Gastrocnemius medialis (tissue), 4 donors: Measurements from ENCODE around the gene CALN1. TPM values are rescaled to one million over a fixed set of nuclear protein-coding genes. Genes with fewer than 3 reads are reported as not detected.

Experiments used
- ATAC-seq, 2 donors: fragments of 150-250 bp; one replicate each; pipeline ENCODE4 v1.9.1; 2016
- DNase-seq, 2 donors: peaks; one replicate each; pipeline ENCODE4 v3.0.0-alpha.2; 2019
- H3K27ac ChIP-seq, 4 donors: fragments of 200-600 bp; sonication (generic); 1 replicate in 1 of 4; 2 replicates in 3 of 4; pipeline ENCODE4 v1.5.1; 2016 to 2018; ENCODE audit warnings: mild to moderate bottlenecking in 2 of 4, moderate library complexity in 1 of 4
- H3K27me3 ChIP-seq, 3 donors: fragments of 200-600 bp; sonication (generic) in 2 of 3; 1 replicate in 1 of 3; 2 replicates in 2 of 3; pipeline versions ENCODE4 v1.5.1 to v1.6.0; 2016 to 2019; ENCODE audit warnings: mild to moderate bottlenecking in 1 of 3, moderate library complexity in 1 of 3
- H3K36me3 ChIP-seq, 2 donors: fragments of 200-600 bp; sonication (generic) in 1 of 2; one replicate each; pipeline ENCODE4 v1.5.1; 2017 to 2018
- H3K4me1 ChIP-seq, 2 donors: fragments of 200-600 bp; sonication (generic) in 1 of 2; one replicate each; pipeline ENCODE4 v1.5.1; 2016 to 2017; ENCODE audit warnings: mild to moderate bottlenecking in 2 of 2
- H3K4me3 ChIP-seq, 4 donors: fragments of 200-600 bp; sonication (generic) in 3 of 4; 1 replicate in 1 of 4; 2 replicates in 3 of 4; pipeline ENCODE4 v1.5.1; 2016 to 2019; ENCODE audit warnings: mild to moderate bottlenecking in 2 of 4
- H3K9me3 ChIP-seq, 3 donors: fragments of 200-600 bp; sonication (generic) in 2 of 3; 1 replicate in 1 of 3; 2 replicates in 2 of 3; pipeline ENCODE4 v1.5.1; 2016 to 2019
- POLR2A ChIP-seq, 2 donors: fragments of 450-650 bp; IDR thresholded peaks; one replicate each; pipeline ENCODE4 v1.6.1; 2017; ENCODE audit warnings: antibody characterized with exemption in 2 of 2, mild to moderate bottlenecking in 2 of 2, moderate library complexity in 2 of 2
- in situ Hi-C, 4 donors: fragments of 200-750 bp; cut with MboI; loops; one replicate each; pipeline versions ENCODE4 v1.15.0 to v1.8.0; 2017; ENCODE audit warnings: low sequenced_read_pairs in 4 of 4
- intact Hi-C: fragments of 100-400 bp; cut with DNase I; formaldehyde crosslinking; loops from one replicate; pipeline ENCODE4 v1.15.1; 2023; ENCODE audit warnings: low total_unique reads
- total RNA-seq, 4 donors: library from RNA; depleted of rRNA; stranded (reverse); fragments of >200 nt; gene quantifications; one replicate each; pipeline versions ENCODE4 v1.1.0 to v1.2.3, GENCODE V29; 2016
- TF ChIP-seq, protein P1 (sequence below), 5 experiments: fragments of 450-650 bp in 3 of 5; fragments of 200-600 bp in 2 of 5; sonication (generic) in 2 of 5; IDR thresholded peaks in 4 of 5; conservative IDR thresholded peaks in 1 of 5; 1 replicate in 4 of 5; 2 replicates in 1 of 5; pipeline ENCODE4 v1.5.1; 2016 to 2019; ENCODE audit warnings: antibody characterized with exemption in 5 of 5, mild to moderate bottlenecking in 3 of 5, moderate library complexity in 3 of 5

CALN1 gene
- total RNA-seq, 4 donors from 2014 or later: not detected

DNA sequence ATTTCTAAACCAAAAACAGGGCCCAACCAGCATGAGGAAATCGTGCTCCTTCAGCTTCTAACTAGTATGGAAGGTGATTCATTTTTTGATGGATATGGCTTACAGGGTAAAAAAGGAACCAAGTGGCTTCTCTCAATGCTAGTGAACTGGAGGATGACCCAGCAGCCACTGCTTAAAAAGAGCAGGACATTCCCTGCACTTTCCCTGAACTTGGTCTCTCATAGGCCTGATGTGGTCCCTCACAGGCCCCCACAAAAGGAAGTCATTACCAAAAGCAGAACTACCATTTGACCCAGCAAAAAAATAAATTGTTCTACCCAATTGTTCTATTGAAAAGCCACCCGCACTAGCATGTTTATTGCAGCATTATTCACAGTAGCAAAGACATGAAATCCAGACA lies 188.8 kb downstream of the CALN1 start:
- Histone ChIP-seq H3K36me3 (no peaks in the 10 kb centered on the region), H3K27me3 (no peaks in the 10 kb centered on the region), H3K27ac (no peak overlapping the region), H3K4me3 (no peak overlapping the region), H3K9me3 (no peaks in the 10 kb centered on the region), H3K4me1 (no peaks in the 10 kb centered on the region)
- TF ChIP-seq POLR2A (IDR thresholded peaks at IDR 0.05): no peak
- TF ChIP-seq, protein P1, sequence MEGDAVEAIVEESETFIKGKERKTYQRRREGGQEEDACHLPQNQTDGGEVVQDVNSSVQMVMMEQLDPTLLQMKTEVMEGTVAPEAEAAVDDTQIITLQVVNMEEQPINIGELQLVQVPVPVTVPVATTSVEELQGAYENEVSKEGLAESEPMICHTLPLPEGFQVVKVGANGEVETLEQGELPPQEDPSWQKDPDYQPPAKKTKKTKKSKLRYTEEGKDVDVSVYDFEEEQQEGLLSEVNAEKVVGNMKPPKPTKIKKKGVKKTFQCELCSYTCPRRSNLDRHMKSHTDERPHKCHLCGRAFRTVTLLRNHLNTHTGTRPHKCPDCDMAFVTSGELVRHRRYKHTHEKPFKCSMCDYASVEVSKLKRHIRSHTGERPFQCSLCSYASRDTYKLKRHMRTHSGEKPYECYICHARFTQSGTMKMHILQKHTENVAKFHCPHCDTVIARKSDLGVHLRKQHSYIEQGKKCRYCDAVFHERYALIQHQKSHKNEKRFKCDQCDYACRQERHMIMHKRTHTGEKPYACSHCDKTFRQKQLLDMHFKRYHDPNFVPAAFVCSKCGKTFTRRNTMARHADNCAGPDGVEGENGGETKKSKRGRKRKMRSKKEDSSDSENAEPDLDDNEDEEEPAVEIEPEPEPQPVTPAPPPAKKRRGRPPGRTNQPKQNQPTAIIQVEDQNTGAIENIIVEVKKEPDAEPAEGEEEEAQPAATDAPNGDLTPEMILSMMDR (IDR thresholded peaks at IDR 0.05 in 4 of 5, conservative IDR thresholded peaks at IDR 0.05 in 1 of 5): no peak
- DNase-seq: no peak
- no peak for ATAC-seq
- in situ Hi-C loops: no loop called here
- intact Hi-C loops: no loop called here

DNA sequence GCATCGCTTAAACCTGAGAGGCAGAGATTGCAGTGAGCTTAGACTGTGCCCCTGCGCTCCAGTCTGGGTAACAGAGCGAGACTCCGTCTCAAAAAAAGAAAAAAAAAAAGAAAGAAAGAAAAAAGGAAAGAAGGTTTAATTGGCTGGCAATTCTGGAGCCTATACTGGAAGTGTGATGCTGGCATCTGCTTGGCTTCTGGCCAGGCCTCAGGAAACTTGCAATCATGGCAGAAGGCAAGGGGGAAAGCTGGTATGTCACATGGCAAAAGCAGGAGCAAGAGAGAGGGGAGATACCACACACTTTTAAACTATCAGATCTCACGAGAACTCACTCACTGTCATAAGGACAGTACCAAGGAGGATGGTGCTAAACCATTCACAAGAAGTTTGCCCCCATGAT lies 190.0 kb downstream of the CALN1 start:
- in situ Hi-C loops (no loop called here), intact Hi-C loops (no loop called here)
- no peak for ATAC-seq
- Histone ChIP-seq H3K9me3 (no peaks in the 10 kb centered on the region), H3K4me3 (no peak overlapping the region), H3K4me1 (no peaks in the 10 kb centered on the region), H3K36me3 (no peaks in the 10 kb centered on the region), H3K27me3 (no peaks in the 10 kb centered on the region), H3K27ac (no peak overlapping the region)
- no peak for TF ChIP-seq POLR2A (IDR thresholded peaks at IDR 0.05)
- TF ChIP-seq, protein P1 (IDR thresholded peaks at IDR 0.05 in 4 of 5, conservative IDR thresholded peaks at IDR 0.05 in 1 of 5): no peak
- no peak for DNase-seq

DNA sequence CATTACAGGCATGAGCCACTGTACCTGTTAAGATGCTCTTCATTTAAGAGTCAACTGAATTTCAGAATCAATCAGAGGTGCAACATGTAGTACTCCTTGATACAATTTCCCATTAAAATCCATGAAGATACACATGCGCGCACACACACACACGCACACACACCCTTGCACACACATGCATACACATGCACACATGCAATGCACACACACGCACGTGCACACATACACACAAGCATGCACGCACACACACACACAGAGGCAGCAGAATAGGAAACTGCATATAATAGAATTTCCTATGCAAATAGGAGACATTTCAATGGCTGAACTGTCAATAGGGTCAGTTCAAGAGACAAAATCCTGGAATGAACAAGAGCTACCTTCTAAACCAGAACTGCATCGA lies 192.6 kb downstream of the CALN1 start:
- TF ChIP-seq, protein P1 (IDR thresholded peaks at IDR 0.05 in 4 of 5, conservative IDR thresholded peaks at IDR 0.05 in 1 of 5): no peak
- TF ChIP-seq POLR2A (IDR thresholded peaks at IDR 0.05): no peak
- intact Hi-C loops: no loop called here

DNA sequence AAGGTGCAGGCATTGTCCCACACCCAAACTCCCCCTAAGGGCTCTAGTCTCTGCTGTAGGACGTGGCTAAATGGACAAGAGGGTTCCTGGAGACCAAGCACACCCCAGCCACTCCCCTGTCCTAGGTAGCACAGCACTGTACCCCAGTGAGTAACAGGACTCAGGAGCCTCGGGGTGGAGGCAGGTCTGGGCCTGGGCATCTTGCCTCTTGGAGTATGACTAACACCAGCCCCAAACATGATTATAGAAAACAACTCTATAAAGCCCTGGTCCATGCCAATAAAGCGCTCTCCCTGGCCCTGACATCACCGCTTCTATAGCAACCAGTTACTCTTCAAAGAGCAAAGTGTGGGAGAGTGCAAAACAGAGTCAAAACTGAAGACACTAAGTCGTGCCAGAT lies 195.0 kb downstream of the CALN1 start:
- intact Hi-C loops: no loop called here
- ATAC-seq: no peak

More for the DNA sequence above, 192.6 kb downstream of the CALN1 start:
- no peak overlapping the region for H3K27ac ChIP-seq
- ATAC-seq: no peak
- no peaks in the 10 kb centered on the region for H3K27me3 ChIP-seq
- no peak for DNase-seq
- in situ Hi-C loops: no loop called here
- H3K4me1 ChIP-seq: no peaks in the 10 kb centered on the region
- H3K4me3 ChIP-seq: no peak overlapping the region
- H3K9me3 ChIP-seq: no peaks in the 10 kb centered on the region
- H3K36me3 ChIP-seq: no peaks in the 10 kb centered on the region

More for the DNA sequence above, 195.0 kb downstream of the CALN1 start:
- Histone ChIP-seq H3K4me1 (no peaks in the 10 kb centered on the region), H3K9me3 (no peaks in the 10 kb centered on the region), H3K27me3 (no peaks in the 10 kb centered on the region), H3K4me3 (no peak overlapping the region), H3K36me3 (no peaks in the 10 kb centered on the region), H3K27ac (no peak overlapping the region)
- in situ Hi-C loops: no loop called here
- no peak for DNase-seq
- TF ChIP-seq POLR2A (IDR thresholded peaks at IDR 0.05): no peak
- TF ChIP-seq, protein P1 (IDR thresholded peaks at IDR 0.05 in 4 of 5, conservative IDR thresholded peaks at IDR 0.05 in 1 of 5): no peak
